Epithelial cell of proximal tubule (primary cell): ENCODE data around the gene GRPEL1. TPM values are rescaled to one million over a fixed set of nuclear protein-coding genes. Genes with fewer than 3 reads are reported as not detected.
A peak's percentile ranks its signal among the peaks of the same experiment; 100 is the strongest.

Experiments
- DNase-seq: peaks from one replicate; pipeline ENCODE4 v3.0.0-alpha.2; 2011; ENCODE audit warnings: low read depth
- H3K4me3 ChIP-seq: 2 replicates; pipeline ENCODE4 v1.5.1; 2011; ENCODE audit warnings: low read depth, mild to moderate bottlenecking, low read length
- CTCF ChIP-seq: conservative IDR thresholded peaks from 2 replicates; pipeline ENCODE4 v1.5.1; 2012; ENCODE audit warnings: low read depth, mild to moderate bottlenecking, low read length
- total RNA-seq: library from RNA; depleted of rRNA; stranded (reverse); fragments of >200 nt; gene quantifications from 2 replicates; pipeline ENCODE4 v1.2.3, GENCODE V29; 2015

The GRPEL1 gene
- total RNA-seq, 1 donor from 2014 or later, result 45.8 TPM

GRCh38 chr4:7050481-7051143 is 17.3 kb downstream of the GRPEL1 start:
- no peak overlapping the region for H3K4me3 ChIP-seq
- TF ChIP-seq CTCF, result no peak
- DNase-seq, result no peak

GRCh38 chr4:7049739-7050138 is 18.1 kb downstream of the GRPEL1 start:
- TF ChIP-seq CTCF, result no peak
- DNase-seq, result no peak
- no peak overlapping the region for H3K4me3 ChIP-seq

- TF ChIP-seq CTCF, result no peak
- no peak for DNase-seq
- H3K4me3 ChIP-seq, result no peak overlapping the region
These were observed 18.6 kb downstream of the GRPEL1 start for GRCh38 chr4:7049295-7049694.

GRCh38 chr4:7048642-7049041 is 19.2 kb downstream of the GRPEL1 start:
- no peak for TF ChIP-seq CTCF
- no peak for DNase-seq
- no peak overlapping the region for H3K4me3 ChIP-seq

- DNase-seq, result no peak
- no peak overlapping the region for H3K4me3 ChIP-seq
- TF ChIP-seq CTCF, result no peak
These were observed 20.9 kb downstream of the GRPEL1 start for GRCh38 chr4:7046971-7047370.

- H3K4me3 ChIP-seq, result peak overlapping the region; percentile 94
- peak; percentile 5 for TF ChIP-seq CTCF
- DNase-seq, result peak; percentile 38
These were observed 21.6 kb downstream of the GRPEL1 start for GRCh38 chr4:7045961-7046921.
